WTC11 (cell line): ENCODE results near the gene DOK3. TPM values are rescaled to one million over a fixed set of nuclear protein-coding genes. Genes with fewer than 3 reads are reported as not detected.

Experiments
- ATAC-seq: fragments of 200-7000 bp; cut with Tn5 transposase; 2 replicates; pipeline ENCODE4 v1.10.0; 2021; ENCODE audit warnings: mild to moderate bottlenecking, moderate library complexity
- CTCF ChIA-PET: fragments of 300-600 bp; sonication (Branson Sonifier 250); formaldehyde crosslinking; loops from one replicate; lab custom pipeline; 2021; ENCODE audit warnings: antibody characterized with exemption; lab: Charles Lee
- POLR2A ChIA-PET: fragments of 350-600 bp; sonication (Branson Sonifier 250); formaldehyde crosslinking; loops from one replicate; lab custom pipeline; 2021; ENCODE audit warnings: antibody characterized with exemption; lab: Charles Lee
- DNase-seq: peaks from one replicate; pipeline ENCODE4 v3.0.0; 2021; ENCODE audit warnings: low spot score
- H3K27ac Mint-ChIP-seq: 2 replicates; pipeline ENCODE4 v1.8.0; 2021; ENCODE audit warnings: mixed read lengths
- H3K27me3 Mint-ChIP-seq: 2 replicates; pipeline ENCODE4 v1.8.0; 2021; ENCODE audit warnings: low read depth, mild to moderate bottlenecking, moderate library complexity, mixed read lengths
- H3K36me3 Mint-ChIP-seq: 2 replicates; pipeline ENCODE4 v1.8.0; 2021; ENCODE audit warnings: mixed read lengths
- H3K4me1 Mint-ChIP-seq: 2 replicates; pipeline ENCODE4 v1.8.0; 2022; ENCODE audit warnings: mixed read lengths
- H3K4me3 Mint-ChIP-seq: 2 replicates; pipeline ENCODE4 v1.8.0; 2021; ENCODE audit warnings: mild to moderate bottlenecking, moderate library complexity, mixed read lengths
- H3K9me3 Mint-ChIP-seq: 2 replicates; pipeline ENCODE4 v1.8.0; 2021; ENCODE audit warnings: mixed read lengths
- ETV6 ChIP-seq: sonication (generic); formaldehyde crosslinking; IDR thresholded peaks from 2 replicates; pipeline ENCODE4 v1.8.1; 2022; ENCODE audit warnings: mild to moderate bottlenecking, missing genetic modification reagents
- FOXP1 ChIP-seq: sonication (generic); formaldehyde crosslinking; IDR thresholded peaks from 2 replicates; pipeline ENCODE4 v1.8.0; 2022; ENCODE audit warnings: missing genetic modification reagents, mild to moderate bottlenecking, moderate library complexity, borderline replicate concordance
- GTF2I ChIP-seq: fragments of 250-450 bp; sonication (Bioruptor Pico); conservative IDR thresholded peaks from 2 replicates; pipeline ENCODE4 v1.4.0; 2021; ENCODE audit warnings: mild to moderate bottlenecking
- HMGXB4 ChIP-seq: sonication (generic); formaldehyde crosslinking; IDR thresholded peaks from 2 replicates; pipeline ENCODE4 v1.8.1; 2023; ENCODE audit warnings: mild to moderate bottlenecking, moderate library complexity, missing genetic modification reagents
- JUN ChIP-seq: sonication (generic); formaldehyde crosslinking; IDR thresholded peaks from 2 replicates; pipeline ENCODE4 v1.8.0; 2023; ENCODE audit warnings: mild to moderate bottlenecking, missing genetic modification reagents
- MAX ChIP-seq: sonication (generic); formaldehyde crosslinking; IDR thresholded peaks from 2 replicates; pipeline ENCODE4 v1.8.0; 2022; ENCODE audit warnings: mild to moderate bottlenecking, missing genetic modification reagents
- NR3C1 ChIP-seq: sonication (generic); formaldehyde crosslinking; conservative IDR thresholded peaks from 2 replicates; pipeline ENCODE4 v1.8.1; 2023; ENCODE audit warnings: low read depth, mild to moderate bottlenecking, missing genetic modification reagents
- TEAD1 ChIP-seq: sonication (generic); formaldehyde crosslinking; IDR thresholded peaks from 2 replicates; pipeline ENCODE4 v1.8.0; 2022; ENCODE audit warnings: mild to moderate bottlenecking, missing genetic modification reagents
- ZBTB43 ChIP-seq: sonication (generic); formaldehyde crosslinking; IDR thresholded peaks from 2 replicates; pipeline ENCODE4 v1.8.1; 2023; ENCODE audit warnings: mild to moderate bottlenecking, missing genetic modification reagents
- ZNF219 ChIP-seq: sonication (generic); formaldehyde crosslinking; IDR thresholded peaks from 2 replicates; pipeline ENCODE4 v1.8.0; 2023; ENCODE audit warnings: missing genetic modification reagents, mild to moderate bottlenecking, borderline replicate concordance
- ZNF416 ChIP-seq: fragments of 250-450 bp; sonication (Bioruptor Pico); IDR thresholded peaks from 2 replicates; pipeline ENCODE4 v1.9.0; 2021; ENCODE audit warnings: mild to moderate bottlenecking, inconsistent platforms
- ZNF423 ChIP-seq: fragments of 250-450 bp; sonication (Bioruptor Pico); IDR thresholded peaks from 2 replicates; pipeline ENCODE4 v2.1.2; 2022; ENCODE audit warnings: mild to moderate bottlenecking, moderate library complexity
- total RNA-seq: library from RNA; stranded (reverse); gene quantifications from 3 replicates; pipeline ENCODE4 v1.2.3, GENCODE V29; 2021
- TF ChIP-seq, protein P1 (sequence below): fragments of 250-450 bp; sonication (Bioruptor Pico); IDR thresholded peaks from 2 replicates; pipeline ENCODE4 v1.9.0; 2021; ENCODE audit warnings: mild to moderate bottlenecking
- TF ChIP-seq, protein P2 (sequence below): sonication (generic); formaldehyde crosslinking; IDR thresholded peaks from 2 replicates; pipeline ENCODE4 v1.8.0; 2022; ENCODE audit warnings: mild to moderate bottlenecking, missing genetic modification reagents
- TF ChIP-seq, protein P3 (sequence below): sonication (generic); formaldehyde crosslinking; IDR thresholded peaks from 2 replicates; pipeline ENCODE4 v1.8.0; 2023; ENCODE audit warnings: missing genetic modification reagents, mild to moderate bottlenecking, borderline replicate concordance

DOK3 gene
- total RNA-seq, 1 experiment from 2014 or later: 9.9 TPM

DNA sequence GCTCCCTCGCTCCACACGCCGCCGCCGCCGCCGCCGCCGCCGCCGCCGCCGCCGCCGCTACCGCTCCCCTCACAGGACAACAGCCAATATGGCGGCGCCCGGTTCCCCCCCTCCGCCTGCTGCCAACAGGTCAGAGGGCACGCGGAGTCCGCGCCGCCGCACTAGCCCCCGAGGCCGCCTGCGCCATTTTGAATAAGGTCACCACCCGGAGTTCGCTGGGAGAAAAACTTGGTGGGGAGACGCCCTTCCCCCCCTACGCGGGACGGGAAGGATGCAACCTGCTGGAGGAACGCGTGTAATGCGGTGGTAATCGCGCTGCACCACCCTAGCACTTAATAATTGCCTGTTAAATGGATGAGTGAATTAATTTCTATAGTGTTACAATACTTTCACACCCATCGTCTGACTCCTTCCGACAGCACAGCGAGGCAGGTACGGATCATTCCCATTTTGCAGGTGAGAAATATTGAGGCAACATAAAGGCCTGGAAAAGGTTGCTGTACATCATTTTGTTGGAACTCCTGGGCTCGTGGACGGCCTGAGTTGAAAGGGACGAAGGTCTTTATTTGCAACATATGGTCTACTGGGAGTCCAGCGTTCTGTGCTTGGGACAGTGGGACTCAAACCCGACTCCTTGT lies 45.0 kb upstream of the DOK3 start, which contains the start of gene FAM193B (continued):
- no peak for TF ChIP-seq ZBTB43 (CRISPR knock-in tag)
- TF ChIP-seq, protein P1, sequence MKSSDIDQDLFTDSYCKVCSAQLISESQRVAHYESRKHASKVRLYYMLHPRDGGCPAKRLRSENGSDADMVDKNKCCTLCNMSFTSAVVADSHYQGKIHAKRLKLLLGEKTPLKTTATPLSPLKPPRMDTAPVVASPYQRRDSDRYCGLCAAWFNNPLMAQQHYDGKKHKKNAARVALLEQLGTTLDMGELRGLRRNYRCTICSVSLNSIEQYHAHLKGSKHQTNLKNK (CRISPR knock-in tag): no peak
- peak; percentile 87 for TF ChIP-seq GTF2I (CRISPR knock-in tag)
- TF ChIP-seq, all 79 proteins: peak for 9

DNA sequence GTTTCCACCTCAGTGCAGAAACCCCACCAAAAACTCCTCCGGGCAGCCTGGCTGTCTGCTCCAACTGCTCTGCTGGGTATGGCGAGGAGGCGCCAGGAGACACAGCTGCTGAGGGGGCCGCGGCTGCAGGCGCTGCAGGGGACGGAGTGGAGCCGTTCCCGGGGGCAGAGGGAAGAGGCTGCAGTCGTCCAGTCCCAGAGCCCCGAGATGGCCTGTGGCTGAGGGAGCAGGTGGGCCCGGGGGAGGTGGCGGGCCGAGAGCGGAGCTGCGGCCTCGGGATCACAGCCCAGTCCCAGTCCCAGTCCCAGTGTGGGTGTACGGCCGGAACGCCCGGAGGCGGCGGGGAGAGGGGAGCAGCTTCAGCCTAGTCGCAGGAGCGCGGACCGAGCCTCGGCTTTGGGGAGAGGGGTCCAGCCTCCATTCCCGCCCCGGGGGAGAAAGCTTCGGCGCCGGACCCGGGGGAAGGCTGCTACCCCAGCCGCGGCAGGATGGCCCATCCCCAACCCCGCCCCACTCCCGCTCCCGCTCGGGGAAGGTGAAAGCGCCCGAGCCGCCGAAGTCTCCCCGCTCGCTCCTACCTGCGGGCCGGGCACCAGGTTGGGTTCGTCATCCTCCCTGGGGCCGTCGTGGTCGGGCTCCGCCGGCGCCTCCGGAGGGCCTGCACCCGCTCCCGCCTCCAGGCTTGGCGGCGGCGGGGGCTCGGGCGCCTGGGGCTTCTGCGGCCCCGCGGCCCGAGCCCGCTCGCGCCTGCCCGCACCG lies 44.2 kb upstream of the DOK3 start:
- Mint-ChIP-seq H3K27me3 (peaks cover 9% of the 10 kb centered on the region), H3K4me1 (peaks cover 30% of the 10 kb centered on the region), H3K36me3 (peaks cover 18% of the 10 kb centered on the region), H3K27ac (no peak overlapping the region), H3K9me3 (peaks cover 8% of the 10 kb centered on the region), H3K4me3 (peak overlapping the region; percentile 83)
- POLR2A ChIA-PET: interaction anchor here (1.2 to 1.4 kb wide), 2 partner anchors 53 to 57 kb away, joined by 3 to 4 read pairs; no protein-coding TSS in a partner anchor
- TF ChIP-seq NR3C1 (CRISPR knock-in tag) (no peak), TEAD1 (no peak), ZNF423 (CRISPR knock-in tag) (no peak), FOXP1 (CRISPR knock-in tag) (peak; percentile 5; the same call in 1 of the 2 replicates), ETV6 (0 out of 2 replicates have a peak, but pooled peaks have one; percentile 29), JUN (0 out of 2 replicates have a peak, but pooled peaks have one; percentile 27), MAX (CRISPR knock-in tag) (0 out of 2 replicates have a peak, but pooled peaks have one; percentile 33), HMGXB4 (CRISPR knock-in tag) (peak; percentile 66; the same call in 1 of the 2 replicates), ZNF416 (CRISPR knock-in tag) (no peak), ZNF219 (CRISPR knock-in tag) (peak; percentile 35; the same call in 1 of the 2 replicates)
- TF ChIP-seq, protein P2, sequence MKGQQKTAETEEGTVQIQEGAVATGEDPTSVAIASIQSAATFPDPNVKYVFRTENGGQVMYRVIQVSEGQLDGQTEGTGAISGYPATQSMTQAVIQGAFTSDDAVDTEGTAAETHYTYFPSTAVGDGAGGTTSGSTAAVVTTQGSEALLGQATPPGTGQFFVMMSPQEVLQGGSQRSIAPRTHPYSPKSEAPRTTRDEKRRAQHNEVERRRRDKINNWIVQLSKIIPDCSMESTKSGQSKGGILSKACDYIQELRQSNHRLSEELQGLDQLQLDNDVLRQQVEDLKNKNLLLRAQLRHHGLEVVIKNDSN (CRISPR knock-in tag): no peak
- TF ChIP-seq, protein P3, sequence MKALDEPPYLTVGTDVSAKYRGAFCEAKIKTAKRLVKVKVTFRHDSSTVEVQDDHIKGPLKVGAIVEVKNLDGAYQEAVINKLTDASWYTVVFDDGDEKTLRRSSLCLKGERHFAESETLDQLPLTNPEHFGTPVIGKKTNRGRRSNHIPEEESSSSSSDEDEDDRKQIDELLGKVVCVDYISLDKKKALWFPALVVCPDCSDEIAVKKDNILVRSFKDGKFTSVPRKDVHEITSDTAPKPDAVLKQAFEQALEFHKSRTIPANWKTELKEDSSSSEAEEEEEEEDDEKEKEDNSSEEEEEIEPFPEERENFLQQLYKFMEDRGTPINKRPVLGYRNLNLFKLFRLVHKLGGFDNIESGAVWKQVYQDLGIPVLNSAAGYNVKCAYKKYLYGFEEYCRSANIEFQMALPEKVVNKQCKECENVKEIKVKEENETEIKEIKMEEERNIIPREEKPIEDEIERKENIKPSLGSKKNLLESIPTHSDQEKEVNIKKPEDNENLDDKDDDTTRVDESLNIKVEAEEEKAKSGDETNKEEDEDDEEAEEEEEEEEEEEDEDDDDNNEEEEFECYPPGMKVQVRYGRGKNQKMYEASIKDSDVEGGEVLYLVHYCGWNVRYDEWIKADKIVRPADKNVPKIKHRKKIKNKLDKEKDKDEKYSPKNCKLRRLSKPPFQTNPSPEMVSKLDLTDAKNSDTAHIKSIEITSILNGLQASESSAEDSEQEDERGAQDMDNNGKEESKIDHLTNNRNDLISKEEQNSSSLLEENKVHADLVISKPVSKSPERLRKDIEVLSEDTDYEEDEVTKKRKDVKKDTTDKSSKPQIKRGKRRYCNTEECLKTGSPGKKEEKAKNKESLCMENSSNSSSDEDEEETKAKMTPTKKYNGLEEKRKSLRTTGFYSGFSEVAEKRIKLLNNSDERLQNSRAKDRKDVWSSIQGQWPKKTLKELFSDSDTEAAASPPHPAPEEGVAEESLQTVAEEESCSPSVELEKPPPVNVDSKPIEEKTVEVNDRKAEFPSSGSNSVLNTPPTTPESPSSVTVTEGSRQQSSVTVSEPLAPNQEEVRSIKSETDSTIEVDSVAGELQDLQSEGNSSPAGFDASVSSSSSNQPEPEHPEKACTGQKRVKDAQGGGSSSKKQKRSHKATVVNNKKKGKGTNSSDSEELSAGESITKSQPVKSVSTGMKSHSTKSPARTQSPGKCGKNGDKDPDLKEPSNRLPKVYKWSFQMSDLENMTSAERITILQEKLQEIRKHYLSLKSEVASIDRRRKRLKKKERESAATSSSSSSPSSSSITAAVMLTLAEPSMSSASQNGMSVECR (CRISPR knock-in tag): 0 out of 2 replicates have a peak, but pooled peaks have one; percentile 53
- CTCF ChIA-PET: interaction anchor here (0.9 to 1.4 kb wide), 4 partner anchors 38 to 244 kb away, joined by 3 to 4 read pairs (median 3); partner anchors contain the start of gene TMED9
- peak; percentile 45 for DNase-seq
- ATAC-seq: peak; percentile 21
